Fibroblast of the aortic adventitia (primary cell): Measurements from ENCODE around the gene TLR9. TPM values are rescaled to one million over a fixed set of nuclear protein-coding genes. Genes with fewer than 3 reads are reported as not detected.
"Not testable (repeated sequence)": the region's sequence is repeated elsewhere in the genome, so short reads cannot be mapped to it uniquely, and the experiment has no call there.

ENCODE experiments used
- DNase-seq: peaks from one replicate; pipeline ENCODE4 v3.0.0-alpha.2; 2010; ENCODE audit warnings: low read depth
- H3K4me3 ChIP-seq: 2 replicates; pipeline ENCODE4 v1.5.1; 2011; ENCODE audit warnings: low read depth, mild to moderate bottlenecking, control low read depth, low read length, moderate library complexity
- CTCF ChIP-seq: IDR thresholded peaks from 2 replicates; pipeline ENCODE4 v1.5.1; 2011; ENCODE audit warnings: mild to moderate bottlenecking, low read length, control low read depth, inconsistent platforms; ENCODE audit not compliant: insufficient read depth
- total RNA-seq: library from RNA; depleted of rRNA; stranded (reverse); fragments of >200 nt; gene quantifications from 2 replicates; pipeline ENCODE4 v1.2.3, GENCODE V29; 2012; ENCODE audit warnings: low replicate concordance

TLR9 gene, protein sequence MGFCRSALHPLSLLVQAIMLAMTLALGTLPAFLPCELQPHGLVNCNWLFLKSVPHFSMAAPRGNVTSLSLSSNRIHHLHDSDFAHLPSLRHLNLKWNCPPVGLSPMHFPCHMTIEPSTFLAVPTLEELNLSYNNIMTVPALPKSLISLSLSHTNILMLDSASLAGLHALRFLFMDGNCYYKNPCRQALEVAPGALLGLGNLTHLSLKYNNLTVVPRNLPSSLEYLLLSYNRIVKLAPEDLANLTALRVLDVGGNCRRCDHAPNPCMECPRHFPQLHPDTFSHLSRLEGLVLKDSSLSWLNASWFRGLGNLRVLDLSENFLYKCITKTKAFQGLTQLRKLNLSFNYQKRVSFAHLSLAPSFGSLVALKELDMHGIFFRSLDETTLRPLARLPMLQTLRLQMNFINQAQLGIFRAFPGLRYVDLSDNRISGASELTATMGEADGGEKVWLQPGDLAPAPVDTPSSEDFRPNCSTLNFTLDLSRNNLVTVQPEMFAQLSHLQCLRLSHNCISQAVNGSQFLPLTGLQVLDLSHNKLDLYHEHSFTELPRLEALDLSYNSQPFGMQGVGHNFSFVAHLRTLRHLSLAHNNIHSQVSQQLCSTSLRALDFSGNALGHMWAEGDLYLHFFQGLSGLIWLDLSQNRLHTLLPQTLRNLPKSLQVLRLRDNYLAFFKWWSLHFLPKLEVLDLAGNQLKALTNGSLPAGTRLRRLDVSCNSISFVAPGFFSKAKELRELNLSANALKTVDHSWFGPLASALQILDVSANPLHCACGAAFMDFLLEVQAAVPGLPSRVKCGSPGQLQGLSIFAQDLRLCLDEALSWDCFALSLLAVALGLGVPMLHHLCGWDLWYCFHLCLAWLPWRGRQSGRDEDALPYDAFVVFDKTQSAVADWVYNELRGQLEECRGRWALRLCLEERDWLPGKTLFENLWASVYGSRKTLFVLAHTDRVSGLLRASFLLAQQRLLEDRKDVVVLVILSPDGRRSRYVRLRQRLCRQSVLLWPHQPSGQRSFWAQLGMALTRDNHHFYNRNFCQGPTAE
- total RNA-seq = not detected in 2 replicates

DNA sequence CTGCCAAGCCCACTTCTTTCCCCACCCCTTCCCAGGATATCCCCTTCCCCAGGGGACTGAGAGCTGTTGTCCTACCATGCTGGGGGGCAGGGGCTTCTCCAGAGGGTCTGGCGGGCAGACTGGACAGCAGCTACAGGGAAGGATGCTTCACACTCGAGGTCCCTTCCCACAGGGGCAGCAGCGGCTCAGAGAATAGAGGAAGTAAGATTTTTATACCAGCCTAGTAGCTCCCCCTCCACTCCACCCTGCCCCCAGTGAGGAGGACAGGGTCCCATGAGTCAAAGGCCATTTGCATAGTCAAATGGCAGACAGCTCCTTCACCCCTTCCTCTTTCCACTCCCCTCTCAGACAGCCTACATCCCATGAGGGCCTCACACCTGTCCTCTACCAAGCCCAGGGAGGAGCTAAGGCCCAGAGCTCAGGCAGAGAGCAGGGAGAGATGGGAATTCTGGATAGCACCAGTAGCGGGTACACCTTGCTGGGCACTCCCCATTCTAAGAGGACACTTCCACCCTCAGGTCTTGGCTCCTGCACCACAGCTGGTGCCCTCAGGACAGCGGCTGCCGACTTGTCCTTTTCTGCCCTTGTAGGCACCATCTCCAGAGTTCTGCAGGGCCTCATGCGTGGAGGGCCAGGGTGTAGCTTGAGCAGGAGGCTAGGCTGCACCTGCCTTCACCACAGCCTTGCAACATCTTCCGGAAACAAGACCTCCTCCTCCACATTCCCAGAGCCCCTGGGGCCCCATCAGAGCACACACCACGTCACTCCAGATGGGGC is at the start of gene TLR9:
TLR9 (minus strand) TSS at position 194 of the 777 bp plus-strand sequence; CDS start at position 78, 116 bp downstream.
- DNase-seq = no peak
- TF ChIP-seq CTCF = no peak
- no peak within 1 kb of the TSS for H3K4me3 ChIP-seq

- DNase-seq, H3K4me3 ChIP-seq: not testable (repeated sequence)
These were observed 49.3 kb upstream of the TLR9 start for GRCh38 chr3:52274781-52275180.

DNA sequence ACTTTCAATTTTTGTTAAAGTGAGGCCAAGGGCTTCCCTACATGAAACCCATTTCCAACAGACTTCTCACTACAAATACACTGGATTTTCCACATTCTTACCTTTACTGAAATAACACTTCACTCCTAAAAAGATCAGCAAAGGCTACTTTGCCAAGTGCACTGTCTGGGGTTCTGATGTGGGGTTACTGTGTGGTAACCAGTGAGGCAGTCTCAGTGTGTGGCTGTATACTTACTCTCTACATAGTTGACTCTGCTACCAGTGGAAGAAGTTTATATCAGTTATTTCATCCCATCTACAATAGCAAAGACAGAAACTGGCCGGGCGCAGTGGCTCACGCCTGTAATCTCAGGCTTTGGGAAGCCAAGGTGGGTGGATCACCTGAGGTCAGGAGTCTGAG is 47.4 kb upstream of the TLR9 start:
- DNase-seq = no peak
- H3K4me3 ChIP-seq = no peak overlapping the region
- TF ChIP-seq CTCF = no peak

GRCh38 chr3:52272172-52272571 is 46.7 kb upstream of the TLR9 start:
- H3K4me3 ChIP-seq, DNase-seq: not testable (repeated sequence)

- no peak for DNase-seq
- TF ChIP-seq CTCF = no peak
- no peak overlapping the region for H3K4me3 ChIP-seq
These were observed 44.9 kb upstream of the TLR9 start for GRCh38 chr3:52270252-52270754.

DNA sequence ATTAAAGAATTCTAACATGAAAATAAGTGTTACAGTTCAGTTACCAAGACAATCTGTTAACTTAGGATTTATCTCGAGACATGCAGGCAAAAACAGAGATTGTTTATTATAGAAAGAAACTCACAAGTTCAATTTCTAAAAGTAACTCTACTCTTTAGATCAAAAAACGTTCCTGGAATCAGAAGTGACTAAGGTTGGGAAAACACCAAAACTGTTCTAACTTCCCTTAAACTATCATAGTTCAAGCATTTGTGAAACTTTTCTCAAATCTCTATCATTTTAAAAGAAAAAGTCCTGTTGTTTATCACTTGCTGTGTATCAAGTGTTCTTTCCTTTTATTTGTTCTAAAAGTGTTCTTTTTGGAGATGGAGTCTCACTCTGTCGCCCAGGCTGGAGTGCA is 44.3 kb upstream of the TLR9 start:
- DNase-seq = no peak
- TF ChIP-seq CTCF = no peak

DNA sequence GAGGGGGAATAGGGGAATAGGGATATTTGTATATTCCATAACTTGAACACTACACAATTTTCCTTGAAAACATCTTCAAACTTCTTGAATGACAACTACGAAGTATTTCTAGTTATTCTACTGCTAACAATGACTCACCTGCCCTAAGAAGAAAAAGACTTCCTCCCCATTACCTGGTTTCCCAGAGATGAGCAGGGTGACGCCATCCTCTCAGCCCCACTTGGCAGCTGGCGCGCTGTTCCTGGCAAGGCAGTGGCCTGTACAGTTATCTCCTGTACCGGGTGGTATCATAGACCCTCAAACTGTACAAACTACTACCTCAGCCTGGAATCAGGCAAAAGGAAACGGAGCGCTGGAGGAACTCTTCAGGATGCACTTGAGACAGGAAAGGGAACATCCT is 42.6 kb upstream of the TLR9 start:
- no peak for TF ChIP-seq CTCF
- DNase-seq = no peak
- no peak overlapping the region for H3K4me3 ChIP-seq

More for the DNA sequence above, 44.3 kb upstream of the TLR9 start:
- no peak overlapping the region for H3K4me3 ChIP-seq
